SH-SY5Y (cell line): ENCODE results near the gene IGFBP1.

Source experiments
- GATA2 ChIP-seq: IDR thresholded peaks from 2 replicates; pipeline ENCODE4 v1.6.1; 2011; ENCODE audit warnings: mild to moderate bottlenecking, low read depth, low read length
- GATA3 ChIP-seq: IDR thresholded peaks from 2 replicates; pipeline ENCODE4 v1.6.1; 2011; ENCODE audit warnings: low read depth, mild to moderate bottlenecking, low read length, moderate library complexity

- TF ChIP-seq GATA2: no peak
- no peak for TF ChIP-seq GATA3
These were observed at the start of gene IGFBP1 for GRCh38 chr7:45888185-45888992.
